Peyer's patch (tissue), 4 donors: ENCODE results near the gene SYTL2. TPM values are rescaled to one million over a fixed set of nuclear protein-coding genes. Genes with fewer than 3 reads are reported as not detected.
"Not testable (repeated sequence)": the region's sequence is repeated elsewhere in the genome, so short reads cannot be mapped to it uniquely, and the experiment has no call there.

Source experiments
- DNase-seq, 3 donors: peaks; one replicate each; pipeline ENCODE4 v3.0.0-alpha.2; 2017 to 2019
- H3K27ac ChIP-seq, 4 donors: fragments of 200-600 bp; sonication (generic); one replicate each; pipeline ENCODE4 v1.5.1; 2016 to 2019
- H3K27me3 ChIP-seq, 2 donors: fragments of 200-600 bp; sonication (generic); one replicate each; pipeline ENCODE4 v1.5.1; 2019
- H3K36me3 ChIP-seq, 3 donors: fragments of 200-600 bp; sonication (generic); one replicate each; pipeline ENCODE4 v1.5.1; 2016 to 2019
- H3K4me1 ChIP-seq, 4 donors: fragments of 200-600 bp; sonication (generic); one replicate each; pipeline ENCODE4 v1.5.1; 2016 to 2019
- H3K4me3 ChIP-seq, 4 donors: fragments of 200-600 bp; sonication (generic); 1 replicate in 3 of 4; 2 replicates in 1 of 4; pipeline ENCODE4 v1.5.1; 2016 to 2019; ENCODE audit warnings: mild to moderate bottlenecking in 1 of 4
- H3K9me3 ChIP-seq, 4 donors: fragments of 200-600 bp; sonication (generic); one replicate each; pipeline ENCODE4 v1.5.1; 2016 to 2019; ENCODE audit warnings: mild to moderate bottlenecking in 1 of 4
- POLR2A ChIP-seq, 2 donors: fragments of 450-650 bp; IDR thresholded peaks; one replicate each; pipeline ENCODE4 v1.5.1; 2017; ENCODE audit warnings: antibody characterized with exemption in 2 of 2, mild to moderate bottlenecking in 2 of 2, moderate library complexity in 2 of 2
- total RNA-seq, 4 donors: library from RNA; depleted of rRNA; stranded (reverse); fragments of >200 nt; gene quantifications; one replicate each; pipeline ENCODE4 v1.1.0, GENCODE V29; 2016
- TF ChIP-seq, protein P1 (sequence below), 6 experiments: fragments of 450-650 bp in 4 of 6; fragments of 200-600 bp in 2 of 6; sonication (generic) in 1 of 6; IDR thresholded peaks; one replicate each; pipeline ENCODE4 v1.5.1; 2017 to 2019; ENCODE audit warnings: antibody characterized with exemption in 6 of 6, mild to moderate bottlenecking in 3 of 6, moderate library complexity in 1 of 6

Gene SYTL2
- total RNA-seq, 4 donors from 2014 or later, result 96.6 to 211 (median 125) TPM

- H3K9me3 ChIP-seq, result no peaks in the 10 kb centered on the region
- no peak overlapping the region for H3K27ac ChIP-seq
- no peaks in the 10 kb centered on the region for H3K27me3 ChIP-seq
- H3K36me3 ChIP-seq, result no peaks in the 10 kb centered on the region
- H3K4me3 ChIP-seq, result no peak overlapping the region
- TF ChIP-seq, protein P1, sequence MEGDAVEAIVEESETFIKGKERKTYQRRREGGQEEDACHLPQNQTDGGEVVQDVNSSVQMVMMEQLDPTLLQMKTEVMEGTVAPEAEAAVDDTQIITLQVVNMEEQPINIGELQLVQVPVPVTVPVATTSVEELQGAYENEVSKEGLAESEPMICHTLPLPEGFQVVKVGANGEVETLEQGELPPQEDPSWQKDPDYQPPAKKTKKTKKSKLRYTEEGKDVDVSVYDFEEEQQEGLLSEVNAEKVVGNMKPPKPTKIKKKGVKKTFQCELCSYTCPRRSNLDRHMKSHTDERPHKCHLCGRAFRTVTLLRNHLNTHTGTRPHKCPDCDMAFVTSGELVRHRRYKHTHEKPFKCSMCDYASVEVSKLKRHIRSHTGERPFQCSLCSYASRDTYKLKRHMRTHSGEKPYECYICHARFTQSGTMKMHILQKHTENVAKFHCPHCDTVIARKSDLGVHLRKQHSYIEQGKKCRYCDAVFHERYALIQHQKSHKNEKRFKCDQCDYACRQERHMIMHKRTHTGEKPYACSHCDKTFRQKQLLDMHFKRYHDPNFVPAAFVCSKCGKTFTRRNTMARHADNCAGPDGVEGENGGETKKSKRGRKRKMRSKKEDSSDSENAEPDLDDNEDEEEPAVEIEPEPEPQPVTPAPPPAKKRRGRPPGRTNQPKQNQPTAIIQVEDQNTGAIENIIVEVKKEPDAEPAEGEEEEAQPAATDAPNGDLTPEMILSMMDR (IDR thresholded peaks at IDR 0.05), result no peak
- no peak for TF ChIP-seq POLR2A (IDR thresholded peaks at IDR 0.05)
- H3K4me1 ChIP-seq, result no peaks in the 10 kb centered on the region
- DNase-seq, result no peak
These were observed 33.0 kb upstream of the SYTL2 start for GRCh38 chr11:85843929-85844328.

GRCh38 chr11:85840932-85841331 is 30.0 kb upstream of the SYTL2 start:
- H3K9me3 ChIP-seq, H3K4me3 ChIP-seq, H3K27me3 ChIP-seq, H3K27ac ChIP-seq, H3K4me1 ChIP-seq, H3K36me3 ChIP-seq, DNase-seq: not testable (repeated sequence)

DNA sequence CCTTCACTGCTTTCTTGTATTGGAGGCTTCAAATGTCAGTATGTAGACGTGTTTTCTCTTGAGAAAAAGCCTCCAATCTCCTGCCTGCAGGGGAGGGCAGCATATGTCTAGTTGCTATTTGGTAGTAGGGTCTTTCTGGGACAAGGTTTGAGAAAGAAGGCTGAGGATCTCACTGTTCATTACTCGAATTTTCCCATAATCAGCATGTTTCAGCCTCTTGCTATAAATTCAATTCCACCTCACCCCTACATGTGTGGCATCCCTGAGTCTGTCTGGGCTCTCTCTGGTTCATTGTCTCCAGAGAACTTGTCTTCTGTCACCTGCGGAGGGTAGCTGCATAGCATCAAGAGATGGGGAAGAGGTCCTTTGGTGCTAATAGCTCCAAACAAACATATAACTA is 24.8 kb upstream of the SYTL2 start:
- TF ChIP-seq, protein P1 (IDR thresholded peaks at IDR 0.05), result no peak
- TF ChIP-seq POLR2A (IDR thresholded peaks at IDR 0.05), result no peak
- Histone ChIP-seq H3K9me3 (no peaks in the 10 kb centered on the region), H3K4me3 (no peak overlapping the region), H3K27me3 (no peaks in the 10 kb centered on the region), H3K36me3 (no peaks in the 10 kb centered on the region), H3K4me1 (peaks cover 0 to 9% (median 0%) of the 10 kb centered on the region in 4 donors), H3K27ac (no peak overlapping the region)
- DNase-seq, result no peak

DNA sequence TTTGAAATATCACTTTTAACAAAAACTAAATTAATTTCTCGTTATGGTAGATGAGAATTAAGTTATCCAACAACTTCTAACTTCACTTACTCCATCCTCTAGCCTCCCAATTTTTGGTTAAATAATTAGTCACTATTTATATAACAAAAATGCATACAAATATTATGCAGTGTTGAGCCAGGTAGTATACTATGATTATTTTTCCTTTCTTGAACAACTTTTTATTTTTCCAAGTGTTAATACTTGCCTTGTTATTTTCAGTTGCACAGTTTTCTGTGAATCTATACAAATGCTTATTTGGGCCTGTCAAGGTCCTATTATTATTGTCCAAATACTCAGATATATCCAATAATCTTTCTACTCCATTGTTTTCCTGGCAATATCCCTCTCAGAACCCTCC is 24.3 kb upstream of the SYTL2 start:
- H3K27me3 ChIP-seq, result no peaks in the 10 kb centered on the region
- DNase-seq, result no peak
- TF ChIP-seq POLR2A (IDR thresholded peaks at IDR 0.05), result no peak
- TF ChIP-seq, protein P1 (IDR thresholded peaks at IDR 0.05), result no peak
- no peaks in the 10 kb centered on the region for H3K9me3 ChIP-seq
- H3K27ac ChIP-seq, result no peak overlapping the region
- H3K36me3 ChIP-seq, result no peaks in the 10 kb centered on the region
- no peak overlapping the region for H3K4me3 ChIP-seq
- H3K4me1 ChIP-seq, result peaks cover 0 to 9% (median 0%) of the 10 kb centered on the region in 4 donors

DNA sequence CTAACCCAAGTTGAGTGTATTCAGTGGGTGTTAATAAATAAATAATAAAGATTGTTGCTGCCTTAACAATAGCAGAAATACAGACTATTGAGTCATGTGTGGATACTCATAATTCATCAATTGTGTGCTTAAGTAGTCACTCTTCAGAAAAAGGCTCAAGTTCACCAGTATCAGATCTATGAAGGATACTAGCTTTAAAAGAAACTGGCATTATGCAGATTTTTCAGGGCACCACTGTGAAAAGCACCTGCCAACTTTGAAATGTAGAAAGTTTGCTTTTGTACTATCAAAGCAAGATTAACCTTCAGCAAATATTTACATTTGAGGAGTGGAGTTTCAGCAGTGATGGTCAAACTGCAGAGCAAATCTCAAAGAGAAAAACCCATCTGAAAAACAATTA is 20.1 kb upstream of the SYTL2 start:
- no peak for DNase-seq
- no peak overlapping the region for H3K27ac ChIP-seq
- no peak overlapping the region for H3K4me3 ChIP-seq
- H3K27me3 ChIP-seq, result no peaks in the 10 kb centered on the region
- no peaks in the 10 kb centered on the region for H3K9me3 ChIP-seq
- H3K36me3 ChIP-seq, result no peaks in the 10 kb centered on the region
- no peak for TF ChIP-seq POLR2A (IDR thresholded peaks at IDR 0.05)
- TF ChIP-seq, protein P1 (IDR thresholded peaks at IDR 0.05), result no peak
- H3K4me1 ChIP-seq, result peaks cover 0 to 36% (median 1%) of the 10 kb centered on the region in 4 donors

- Histone ChIP-seq H3K9me3 (no peaks in the 10 kb centered on the region), H3K4me3 (no peak overlapping the region), H3K36me3 (no peaks in the 10 kb centered on the region), H3K4me1 (peaks cover 0 to 37% (median 1%) of the 10 kb centered on the region in 4 donors), H3K27ac (no peak overlapping the region), H3K27me3 (no peaks in the 10 kb centered on the region)
- DNase-seq, result no peak
- TF ChIP-seq, protein P1 (IDR thresholded peaks at IDR 0.05), result no peak
- TF ChIP-seq POLR2A (IDR thresholded peaks at IDR 0.05), result no peak
These were observed 18.2 kb upstream of the SYTL2 start for GRCh38 chr11:85829172-85829571.
